Colon (tissue), 2 donors: ENCODE results near the gene RAP1GAP.
"Not testable (repeated sequence)": the region's sequence is repeated elsewhere in the genome, so short reads cannot be mapped to it uniquely, and the experiment has no call there.

Experiments used
- FAIRE-seq: peaks from 2 replicates; lab custom pipeline; 2012; peaks lifted over from hg19 to GRCh38; lab: Jason Lieb, UNC
- donor health status: control.
- donor health status: control.

The RAP1GAP gene

GRCh38 chr1:21568809-21569385, 100.3 kb downstream of the RAP1GAP start:
- FAIRE-seq = no peak

DNA sequence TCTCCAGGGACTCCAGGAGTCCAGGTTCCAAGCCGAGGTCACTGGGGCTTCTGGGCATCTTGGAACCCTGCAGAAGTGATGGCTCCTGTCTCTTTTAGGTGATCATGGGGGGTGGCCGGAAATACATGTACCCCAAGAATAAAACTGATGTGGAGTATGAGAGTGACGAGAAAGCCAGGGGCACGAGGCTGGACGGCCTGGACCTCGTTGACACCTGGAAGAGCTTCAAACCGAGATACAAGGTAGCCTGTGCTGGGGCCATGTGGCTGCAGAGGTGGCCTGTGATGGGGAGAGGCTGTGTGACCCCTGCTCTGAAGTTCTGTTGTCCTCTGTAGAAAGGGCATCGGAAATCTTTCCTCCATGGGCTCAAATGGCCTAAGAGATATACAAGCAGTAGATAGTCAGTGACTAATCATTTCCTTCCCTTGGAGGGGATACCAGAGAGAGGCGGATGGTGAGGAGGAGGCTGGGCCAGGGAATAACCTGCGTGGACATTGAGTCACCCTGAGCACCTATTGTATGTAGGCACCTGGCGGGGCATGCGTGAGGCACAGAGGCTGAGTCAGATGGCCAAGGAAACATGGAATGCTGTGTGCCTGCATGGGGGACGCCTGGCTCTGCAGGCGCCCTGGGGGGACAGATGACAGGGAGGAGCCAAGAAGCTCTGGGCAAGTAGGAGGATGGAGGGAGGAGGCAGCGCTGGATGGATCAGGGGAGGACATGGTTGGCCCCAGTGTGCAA, 101.0 kb downstream of the RAP1GAP start:
- no peak for FAIRE-seq

DNA sequence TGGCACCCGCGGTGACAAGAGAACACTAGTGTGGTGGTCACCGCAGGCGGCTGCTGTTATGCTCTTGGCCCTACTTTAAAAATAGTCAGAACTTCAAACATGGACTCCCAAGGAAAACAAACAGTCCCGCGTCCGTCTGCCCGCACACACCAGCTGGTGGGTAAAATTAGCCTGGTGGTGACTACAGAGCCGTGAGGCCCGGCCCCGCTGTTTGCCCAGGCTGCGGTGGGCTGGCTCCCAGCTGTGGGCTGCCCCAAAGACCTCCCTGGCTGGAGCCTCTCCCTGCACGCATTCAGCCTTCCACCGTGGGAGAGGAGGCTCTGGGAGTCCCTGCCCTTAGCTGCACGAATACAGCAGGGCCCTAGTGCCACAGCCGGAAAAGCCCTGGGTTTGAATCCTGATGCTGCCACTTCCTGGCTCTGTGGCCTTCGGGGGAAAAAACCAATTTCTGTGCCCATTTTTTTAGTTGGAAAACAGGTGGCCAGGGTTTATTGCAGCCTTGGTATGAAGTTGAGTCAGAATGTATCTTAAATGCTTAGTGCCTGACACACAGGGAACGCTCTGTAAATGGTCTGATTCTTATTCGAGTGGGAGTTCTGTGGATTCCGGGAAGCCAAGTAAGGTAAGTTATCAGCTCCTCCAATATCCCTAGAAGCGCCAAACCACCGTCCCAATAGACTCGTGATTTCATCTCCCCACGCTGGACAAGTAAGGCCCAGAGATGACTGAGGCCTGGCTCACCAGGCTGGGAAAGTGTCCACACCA, 101.7 kb downstream of the RAP1GAP start:
- no peak for FAIRE-seq

- not testable (repeated sequence) for FAIRE-seq
These were observed 102.8 kb downstream of the RAP1GAP start for GRCh38 chr1:21566361-21566760.

GRCh38 chr1:21565285-21565684, 103.9 kb downstream of the RAP1GAP start:
- no peak for FAIRE-seq

DNA sequence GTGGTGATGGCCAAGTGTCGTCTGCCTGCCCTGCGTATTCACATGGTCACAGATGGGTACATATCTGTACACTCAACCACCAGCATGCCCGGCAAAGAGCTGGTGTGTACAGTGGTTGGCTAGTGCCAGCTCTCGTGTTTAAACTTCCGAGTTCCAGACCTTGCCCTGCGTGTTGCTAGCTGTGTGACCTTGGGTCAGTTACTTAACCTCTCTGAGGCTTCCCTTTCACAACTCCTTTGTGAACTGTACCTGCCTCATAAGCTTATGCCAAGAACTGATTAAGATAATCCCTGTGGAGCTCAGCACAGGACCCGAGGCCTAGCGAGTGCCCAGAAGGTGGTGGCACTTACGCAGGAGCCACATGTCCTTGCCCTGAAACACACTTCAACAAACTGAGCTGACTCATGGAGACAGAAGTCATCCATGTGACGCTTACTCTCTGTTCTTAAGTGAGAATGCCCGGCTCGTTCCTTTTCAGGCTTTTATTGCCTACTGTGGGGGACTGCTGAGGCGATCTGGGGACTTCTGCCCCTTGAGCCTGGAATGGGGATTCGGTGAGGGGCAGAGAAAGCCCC, 104.5 kb downstream of the RAP1GAP start:
- no peak for FAIRE-seq

DNA sequence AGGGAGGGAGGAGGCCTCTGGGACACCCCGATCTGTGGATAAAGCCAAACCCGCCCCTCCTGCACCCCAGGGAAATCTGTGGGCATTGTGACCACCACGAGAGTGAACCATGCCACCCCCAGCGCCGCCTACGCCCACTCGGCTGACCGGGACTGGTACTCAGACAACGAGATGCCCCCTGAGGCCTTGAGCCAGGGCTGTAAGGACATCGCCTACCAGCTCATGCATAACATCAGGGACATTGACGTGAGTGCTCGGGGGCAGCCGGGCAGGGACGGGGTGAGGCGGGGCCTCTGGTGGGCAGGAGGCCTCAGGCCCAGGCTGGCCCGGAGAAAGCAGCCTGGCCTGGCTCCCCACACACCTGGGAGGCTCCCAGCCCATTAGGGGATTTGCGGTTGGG, 105.2 kb downstream of the RAP1GAP start:
- no peak for FAIRE-seq

DNA sequence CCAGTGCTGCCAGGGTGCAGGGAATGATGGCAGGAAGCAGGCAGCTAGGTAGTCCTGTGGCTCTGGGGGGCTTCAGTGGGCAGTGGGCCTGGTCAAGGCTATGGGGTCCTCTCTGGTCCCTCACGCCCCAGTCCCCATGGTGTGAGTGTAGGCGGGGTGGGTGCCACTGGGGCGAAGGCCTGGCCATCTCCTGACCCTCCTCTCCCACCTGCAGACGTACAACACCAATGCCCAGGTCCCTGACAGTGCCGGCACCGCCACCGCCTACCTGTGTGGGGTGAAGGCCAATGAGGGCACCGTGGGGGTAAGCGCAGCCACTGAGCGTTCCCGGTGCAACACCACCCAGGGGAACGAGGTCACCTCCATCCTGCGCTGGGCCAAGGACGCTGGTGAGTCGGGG, 106.3 kb downstream of the RAP1GAP start:
- FAIRE-seq = no peak

- FAIRE-seq = no peak
These were observed 108.1 kb downstream of the RAP1GAP start for GRCh38 chr1:21560916-21561638.

DNA sequence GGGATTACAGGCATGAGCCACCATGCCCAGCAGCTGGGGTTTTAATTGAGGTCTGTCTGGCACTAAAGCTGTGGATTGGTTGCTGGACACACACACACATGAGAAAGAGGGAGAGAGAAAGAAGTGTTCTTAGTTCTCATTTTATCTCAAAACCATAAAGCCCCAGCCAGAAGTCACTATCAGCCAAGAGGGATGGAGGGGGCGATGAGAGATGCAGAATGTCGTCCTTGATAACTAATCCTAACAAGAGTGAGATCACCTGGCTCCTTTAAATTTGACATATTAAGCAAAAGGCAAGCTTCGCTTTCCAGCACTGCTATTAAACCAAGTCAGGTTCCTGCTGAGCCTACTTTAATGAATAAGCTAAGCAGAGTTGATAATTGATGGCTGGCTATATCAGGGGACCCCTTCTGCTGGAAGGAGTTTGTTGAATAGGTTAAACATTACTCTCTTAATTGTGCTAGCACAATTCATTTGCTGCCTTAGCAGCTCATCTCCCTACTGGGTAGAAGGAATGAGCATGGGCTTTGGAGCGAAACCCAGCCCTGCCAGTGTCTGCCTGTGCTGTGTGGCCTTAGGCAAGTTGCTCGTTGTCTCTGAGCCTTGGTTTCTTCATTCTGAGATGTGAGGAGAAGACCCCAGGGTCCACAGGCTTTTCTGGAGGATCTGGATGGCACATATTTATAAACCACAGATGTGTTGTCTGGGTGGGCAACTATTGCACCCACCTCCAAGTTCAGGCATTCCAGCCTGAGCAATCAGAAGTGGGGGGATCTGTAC, 109.2 kb downstream of the RAP1GAP start:
- FAIRE-seq = no peak

GRCh38 chr1:21553116-21553926, 115.8 kb downstream of the RAP1GAP start:
- FAIRE-seq = no peak

GRCh38 chr1:21552715-21553114, 116.4 kb downstream of the RAP1GAP start:
- FAIRE-seq = no peak

DNA sequence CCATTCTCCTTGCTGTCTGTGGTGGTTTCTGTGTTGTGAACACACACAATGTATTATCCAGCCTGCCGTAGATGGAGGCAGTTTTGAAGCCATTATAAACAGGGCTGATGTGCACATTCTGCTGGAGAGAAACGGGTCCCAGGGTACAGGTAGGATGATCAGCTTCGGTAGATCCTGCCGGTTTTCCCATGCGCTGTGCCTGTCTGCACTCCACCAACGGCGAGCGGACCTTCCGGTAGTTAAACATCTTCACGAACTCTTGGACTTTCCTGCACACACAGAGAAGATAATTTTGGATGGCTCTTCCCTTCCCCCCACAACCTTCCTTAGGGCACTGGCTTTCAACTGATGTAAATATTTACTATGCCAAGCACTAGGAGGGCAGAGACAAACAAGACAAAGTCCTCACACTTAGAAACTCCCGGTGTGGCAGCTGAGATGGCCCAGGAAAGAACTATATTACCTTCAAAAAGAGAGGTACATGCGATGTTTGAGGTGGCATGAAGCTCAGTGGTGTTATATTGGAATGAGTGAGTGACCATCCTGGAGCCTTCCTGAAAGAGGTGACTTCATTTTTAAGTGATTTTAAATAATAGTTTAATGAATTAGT, 118.2 kb downstream of the RAP1GAP start:
- FAIRE-seq = no peak

GRCh38 chr1:21550097-21550496, 119.1 kb downstream of the RAP1GAP start:
- FAIRE-seq = no peak

GRCh38 chr1:21547876-21548275, 121.3 kb downstream of the RAP1GAP start:
- no peak for FAIRE-seq
